ENCODE results near the gene SLCO4A1. TPM values are rescaled to one million over a fixed set of nuclear protein-coding genes. Genes with fewer than 3 reads are reported as not detected.

SLCO4A1 gene
- total and polyA plus RNA-seq, 2 experiments from 2014 or later: 25.8 to 99.0 TPM

DNA sequence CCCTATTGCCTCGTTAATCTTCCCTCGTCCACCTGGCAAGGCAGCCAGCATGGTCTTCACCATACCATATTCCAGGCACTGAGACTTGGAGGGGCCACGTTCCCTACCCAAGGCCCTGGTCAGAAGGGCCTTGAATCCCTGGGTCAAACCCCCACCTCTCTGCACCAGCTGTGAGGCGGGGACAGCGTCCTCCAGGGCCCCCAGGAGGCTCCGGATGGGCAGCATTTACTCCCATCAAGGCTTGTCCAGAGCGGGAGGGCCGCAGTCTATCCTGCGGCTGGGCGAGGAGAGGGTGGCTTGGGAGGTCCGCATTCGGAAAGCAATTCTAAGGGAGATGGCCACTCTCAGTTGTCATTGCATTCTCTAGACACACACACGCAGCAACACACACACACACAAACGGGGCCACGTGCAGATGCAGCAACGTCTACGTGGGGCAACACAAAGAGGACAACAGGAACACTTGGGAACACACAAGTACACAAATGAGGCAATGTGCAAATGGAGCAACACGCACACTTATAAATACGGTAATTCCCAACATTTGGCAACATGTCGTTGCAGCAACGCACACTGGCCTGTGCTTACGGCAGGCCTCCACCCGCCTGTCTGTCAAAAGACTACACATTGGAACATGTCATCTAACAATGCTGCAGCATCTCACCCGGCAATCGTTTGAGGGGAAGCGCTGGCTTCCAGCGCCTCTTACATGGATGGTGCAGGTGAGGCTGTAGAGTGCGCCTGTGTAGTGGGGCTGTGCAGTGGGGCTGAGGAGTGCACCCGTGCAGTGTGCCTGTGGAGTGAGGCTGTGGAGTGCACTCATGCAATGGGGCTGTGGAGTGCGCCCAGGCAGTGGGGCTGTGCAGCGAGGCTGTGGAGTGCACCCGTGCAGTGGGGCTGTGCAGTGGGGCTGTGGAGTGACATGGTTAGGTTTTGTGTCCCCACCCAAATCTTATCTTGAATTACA lies 53.4 kb downstream of the SLCO4A1 start:
- Histone ChIP-seq H3K36me3 (replicated peaks; ENCODE audit: insufficient read depth, low read depth) (no peaks in the 10 kb centered on the region), H3K9me2 (replicated peaks; ENCODE audit: insufficient read depth) (no peaks in the 10 kb centered on the region), H3K27me3 (no peaks in the 10 kb centered on the region), H3K9me3 (ENCODE audit: low read depth) (no peaks in the 10 kb centered on the region), H3K4me3 (no peak overlapping the region), H3K4me1 (ENCODE audit: insufficient read depth) (no peaks in the 10 kb centered on the region), H3K27ac (no peak overlapping the region), H3K4me2 (no peak overlapping the region), H3K79me2 (no peaks in the 10 kb centered on the region), H4K20me1 (ENCODE audit: insufficient read depth, poor library complexity, severe bottlenecking) (no peaks in the 10 kb centered on the region), H2AFZ (no peak overlapping the region)
- 89% methylated on average over 32 of the region's 32 CpGs for WGBS (ENCODE audit: low lambda C conversion rate, missing lambda C conversion rate)
- TF ChIP-seq EZH2phosphoT487 (IDR thresholded peaks at IDR 0.05; ENCODE audit: low read depth, severe bottlenecking, unreplicated experiment) (no peak), CTCF (IDR thresholded peaks at IDR 0.05; ENCODE audit: poor library complexity) (no peak), EZH2 (IDR thresholded peaks at IDR 0.05; ENCODE audit: borderline replicate concordance) (no peak)
- no peak for DNase-seq (ENCODE audit: low spot score)

- Histone ChIP-seq H3K4me1 (ENCODE audit: insufficient read depth) (no peaks in the 10 kb centered on the region), H3K27me3 (no peaks in the 10 kb centered on the region), H3K4me2 (no peak overlapping the region), H3K9me2 (replicated peaks; ENCODE audit: insufficient read depth) (no peaks in the 10 kb centered on the region), H3K9me3 (ENCODE audit: low read depth) (no peaks in the 10 kb centered on the region), H4K20me1 (ENCODE audit: insufficient read depth, poor library complexity, severe bottlenecking) (no peaks in the 10 kb centered on the region), H3K27ac (no peak overlapping the region), H3K79me2 (no peaks in the 10 kb centered on the region), H3K36me3 (replicated peaks; ENCODE audit: insufficient read depth, low read depth) (no peaks in the 10 kb centered on the region), H3K4me3 (no peak overlapping the region), H2AFZ (no peak overlapping the region)
- DNase-seq (ENCODE audit: low spot score): no peak
- 87% methylated on average over 15 of the region's 16 CpGs for WGBS (ENCODE audit: low lambda C conversion rate, missing lambda C conversion rate)
- TF ChIP-seq EZH2 (IDR thresholded peaks at IDR 0.05; ENCODE audit: borderline replicate concordance) (no peak), EZH2phosphoT487 (IDR thresholded peaks at IDR 0.05; ENCODE audit: low read depth, severe bottlenecking, unreplicated experiment) (no peak), CTCF (IDR thresholded peaks at IDR 0.05; ENCODE audit: poor library complexity) (no peak)
These were observed 54.2 kb downstream of the SLCO4A1 start for GRCh38 chr20:62696434-62696957.

GRCh38 chr20:62696989-62697388 lies 54.7 kb downstream of the SLCO4A1 start:
- no peak overlapping the region for H2AFZ ChIP-seq
- TF ChIP-seq EZH2phosphoT487 (IDR thresholded peaks at IDR 0.05; ENCODE audit: low read depth, severe bottlenecking, unreplicated experiment) (no peak), EZH2 (IDR thresholded peaks at IDR 0.05; ENCODE audit: borderline replicate concordance) (no peak), CTCF (IDR thresholded peaks at IDR 0.05; ENCODE audit: poor library complexity) (no peak)
- H4K20me1 ChIP-seq (ENCODE audit: insufficient read depth, poor library complexity, severe bottlenecking): no peaks in the 10 kb centered on the region
- no peak overlapping the region for H3K4me3 ChIP-seq
- H3K36me3 ChIP-seq (replicated peaks; ENCODE audit: insufficient read depth, low read depth): no peaks in the 10 kb centered on the region
- 94% methylated on average over 9 of the region's 10 CpGs for WGBS (ENCODE audit: low lambda C conversion rate, missing lambda C conversion rate)
- no peaks in the 10 kb centered on the region for H3K27me3 ChIP-seq
- no peaks in the 10 kb centered on the region for H3K79me2 ChIP-seq
- no peak for DNase-seq (ENCODE audit: low spot score)
- H3K4me1 ChIP-seq (ENCODE audit: insufficient read depth): no peaks in the 10 kb centered on the region
- no peak overlapping the region for H3K4me2 ChIP-seq
- H3K27ac ChIP-seq: no peak overlapping the region
- H3K9me2 ChIP-seq (replicated peaks; ENCODE audit: insufficient read depth): no peaks in the 10 kb centered on the region
- H3K9me3 ChIP-seq (ENCODE audit: low read depth): no peaks in the 10 kb centered on the region
